ENCODE results near the gene TAAR1.

GRCh38 chr6:132708002-132708401 lies 49.0 kb upstream of the TAAR1 start:
- TF ChIP-seq CTCF (IDR thresholded peaks at IDR 0.05; ENCODE audit: low read length): no peak
- no peak for TF ChIP-seq EZH2phosphoT487 (IDR thresholded peaks at IDR 0.05; ENCODE audit: low read length)
- TF ChIP-seq EZH2 (optimal IDR thresholded peaks at IDR 0.05; ENCODE audit: low read depth, low read length): no peak

Measured in MM.1S (cell line).